ENCODE measurements around the gene CTSC.
"Not testable (repeated sequence)": the region's sequence is repeated elsewhere in the genome, so short reads cannot be mapped to it uniquely, and the experiment has no call there.

The CTSC gene

GRCh38 chr11:88352139-88352538 lies 14.6 kb upstream of the CTSC start:
- no peak for DNase-seq

DNA sequence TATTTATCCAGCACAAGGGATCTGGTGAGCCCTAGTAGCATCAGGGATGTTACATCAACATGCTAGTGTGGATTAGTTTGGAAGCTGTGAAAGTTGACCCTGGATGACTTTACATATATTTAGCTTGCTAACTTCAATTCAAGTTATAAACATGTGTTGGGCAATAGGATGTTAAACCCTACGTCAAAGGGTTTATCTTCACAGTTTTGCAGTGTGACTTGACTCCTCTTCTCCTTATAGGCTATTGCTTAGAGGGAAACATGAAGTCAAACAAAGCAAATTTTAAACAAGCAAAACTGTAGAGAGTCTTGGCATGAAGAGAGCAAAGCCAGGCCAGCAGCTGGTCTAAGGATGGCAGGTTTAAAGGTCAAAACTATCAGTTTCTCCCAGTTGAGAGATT lies 11.3 kb upstream of the CTSC start:
- no peak for DNase-seq

- no peak for DNase-seq
These were observed 8.4 kb upstream of the CTSC start for GRCh38 chr11:88345949-88346348.

- peak in 2 of 5 experiments; percentile 20 to 78 for DNase-seq
These were observed 7.9 kb upstream of the CTSC start for GRCh38 chr11:88345408-88345807.

DNA sequence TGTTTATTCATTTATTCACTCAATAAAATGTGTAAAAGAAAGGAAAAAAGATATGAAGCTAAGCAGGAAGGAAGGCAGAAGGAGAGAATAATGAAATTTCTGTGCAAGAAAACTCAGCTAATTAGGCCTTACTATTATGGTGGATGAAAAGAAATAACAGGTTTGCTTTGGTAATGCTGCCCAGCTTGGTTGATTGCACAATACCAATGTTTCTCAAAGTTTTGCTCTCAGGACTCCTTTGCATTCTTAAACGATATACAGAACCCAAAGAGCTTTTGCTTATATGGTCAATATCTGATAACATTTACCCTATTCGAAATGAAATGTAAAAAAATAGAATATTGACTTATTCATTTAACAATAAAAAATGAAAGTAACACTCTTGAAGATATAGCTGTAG lies 7.3 kb upstream of the CTSC start:
- no peak for DNase-seq

GRCh38 chr11:88341522-88342251 lies 4.2 kb upstream of the CTSC start:
- no peak for DNase-seq

- DNase-seq, result no peak
These were observed 2.9 kb upstream of the CTSC start for GRCh38 chr11:88340366-88340935.

GRCh38 chr11:88337987-88338668 lies 592 bp upstream of the CTSC start:
- peak in 4 of 5 experiments; percentile 25 to 84 (median 54) for DNase-seq

GRCh38 chr11:88335284-88335683 lies 2.3 kb downstream of the CTSC start:
- peak in 1 of 5 experiments; percentile 8 for DNase-seq

DNA sequence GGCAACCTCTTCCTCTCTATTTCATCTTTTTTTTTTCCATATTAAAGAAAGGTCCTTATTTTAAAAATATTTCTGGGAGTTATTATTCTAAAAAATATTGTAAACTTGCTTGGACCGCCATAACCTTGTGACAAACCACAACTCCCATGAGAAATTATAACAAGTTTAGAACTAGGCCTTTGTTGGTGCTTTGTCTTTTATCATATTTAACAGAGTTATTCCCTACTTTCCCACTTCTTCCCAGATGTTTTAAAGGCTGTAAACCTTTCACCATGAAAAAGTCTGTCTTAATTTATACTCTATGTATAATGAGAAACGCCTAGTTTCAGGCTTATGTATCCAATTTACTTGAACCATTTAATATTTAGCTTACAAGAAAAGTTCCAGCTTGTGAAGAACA lies 3.7 kb downstream of the CTSC start:
- no peak for DNase-seq

DNA sequence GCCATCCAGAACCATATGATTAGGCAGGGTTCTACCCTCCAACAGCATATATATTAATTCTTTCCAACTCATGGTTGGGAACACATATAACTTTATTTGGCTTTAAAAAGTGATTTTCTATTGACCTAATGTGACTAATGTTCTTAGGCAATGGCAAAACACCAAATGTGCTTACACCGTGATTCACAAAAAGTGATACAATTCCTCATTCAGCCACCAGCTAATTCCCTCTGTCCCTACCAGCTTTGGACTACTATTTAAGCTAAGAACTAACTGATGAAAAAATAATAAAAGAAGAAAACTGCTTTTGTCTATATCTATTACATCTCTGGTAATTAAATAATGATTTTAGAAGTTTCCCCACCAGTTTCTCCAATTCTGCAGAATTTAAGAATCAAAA lies 4.7 kb downstream of the CTSC start:
- DNase-seq, result no peak

DNA sequence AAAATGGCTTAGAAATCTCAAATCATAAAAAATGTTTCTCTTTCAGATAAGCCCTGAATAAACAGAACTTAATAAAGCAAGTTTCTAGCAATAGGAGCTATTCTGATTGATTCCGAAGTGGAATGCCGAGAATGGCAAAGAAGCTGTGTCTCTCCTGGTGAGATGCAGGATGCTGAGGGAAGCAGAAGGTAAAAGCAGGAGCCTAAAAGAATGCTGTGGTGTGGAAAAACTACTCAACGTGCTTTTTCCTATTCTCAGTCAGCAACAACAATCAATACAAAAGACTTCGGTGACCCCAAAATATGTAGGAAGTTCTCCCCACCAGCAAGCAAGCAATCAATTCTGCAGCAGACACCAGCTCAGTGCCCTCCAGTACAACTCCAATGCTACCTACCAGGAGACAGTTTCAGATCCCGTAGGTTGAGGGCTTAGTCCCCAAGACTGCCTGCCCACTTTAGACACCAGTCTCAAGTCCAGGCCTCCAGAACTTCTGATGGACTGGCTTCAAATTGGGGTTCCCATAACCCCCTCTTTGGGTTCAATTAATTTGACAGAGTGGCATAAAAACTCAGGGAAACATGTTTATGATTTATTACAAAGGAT lies 6.6 kb downstream of the CTSC start:
- DNase-seq, result no peak

DNA sequence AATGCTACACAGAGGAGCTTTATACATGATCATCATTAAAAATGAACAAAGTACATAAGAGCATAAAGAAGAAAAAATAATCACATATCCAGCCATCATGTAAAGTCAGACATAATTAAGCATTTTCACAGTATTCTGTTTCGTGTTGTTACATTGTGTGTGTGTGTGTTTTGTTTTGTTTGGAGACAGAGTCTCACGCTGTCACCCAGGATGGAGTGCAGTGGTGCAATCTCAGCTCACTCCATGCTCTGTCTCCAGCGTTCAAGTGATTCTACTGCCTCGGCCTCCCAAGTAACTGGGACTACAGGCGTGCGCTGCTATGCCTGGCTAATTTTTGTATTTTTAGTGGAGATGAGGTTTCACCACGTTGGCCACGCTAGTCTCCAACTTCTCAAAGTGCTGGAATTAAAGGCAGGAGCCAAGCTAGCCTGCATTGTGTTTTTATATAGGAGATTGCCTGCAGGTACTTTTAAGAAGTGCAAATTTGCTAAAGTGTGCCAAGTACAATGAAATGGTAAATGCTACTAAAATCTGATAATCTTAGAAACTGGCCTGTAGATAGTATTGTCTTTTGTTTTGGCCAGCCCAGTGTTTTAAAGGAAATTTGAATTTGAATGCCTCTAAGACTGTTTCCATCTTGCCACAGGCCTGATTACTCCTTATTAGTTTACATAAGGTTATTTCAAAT lies 7.8 kb downstream of the CTSC start:
- no peak for DNase-seq

DNA sequence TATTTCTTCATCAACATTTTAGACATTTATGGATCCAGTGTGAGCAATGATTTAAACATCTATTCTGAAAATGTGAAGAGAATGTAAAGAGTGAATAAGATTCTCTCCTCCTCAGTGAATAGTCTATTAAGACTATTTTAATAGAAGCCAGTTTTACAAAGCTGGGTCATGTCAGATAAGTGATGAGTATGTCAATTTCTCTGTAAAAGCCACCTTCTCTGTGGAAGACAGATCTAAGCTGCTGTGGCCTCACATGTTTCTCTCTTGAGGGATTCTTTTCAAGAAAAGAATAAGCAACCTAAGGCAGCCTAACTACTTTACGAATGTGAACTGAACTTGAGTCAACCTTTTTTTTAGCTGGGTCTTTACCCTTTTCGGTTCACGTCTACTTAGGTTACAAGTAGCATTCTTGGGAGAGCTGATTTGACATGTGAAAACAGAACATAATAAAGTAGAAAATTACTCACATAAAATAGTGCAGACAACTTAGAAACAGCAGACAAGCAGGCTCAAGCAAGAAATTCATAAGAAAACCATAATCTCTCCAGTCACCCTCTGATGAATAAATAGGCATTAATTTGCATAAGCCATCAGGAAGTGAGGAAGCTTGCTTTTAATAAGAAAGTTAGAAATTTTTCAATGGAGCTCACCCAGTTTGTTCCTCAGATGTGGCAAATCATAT lies 9.9 kb downstream of the CTSC start:
- no peak for DNase-seq

- DNase-seq, result no peak
These were observed 10.5 kb downstream of the CTSC start for GRCh38 chr11:88327061-88327460.

DNA sequence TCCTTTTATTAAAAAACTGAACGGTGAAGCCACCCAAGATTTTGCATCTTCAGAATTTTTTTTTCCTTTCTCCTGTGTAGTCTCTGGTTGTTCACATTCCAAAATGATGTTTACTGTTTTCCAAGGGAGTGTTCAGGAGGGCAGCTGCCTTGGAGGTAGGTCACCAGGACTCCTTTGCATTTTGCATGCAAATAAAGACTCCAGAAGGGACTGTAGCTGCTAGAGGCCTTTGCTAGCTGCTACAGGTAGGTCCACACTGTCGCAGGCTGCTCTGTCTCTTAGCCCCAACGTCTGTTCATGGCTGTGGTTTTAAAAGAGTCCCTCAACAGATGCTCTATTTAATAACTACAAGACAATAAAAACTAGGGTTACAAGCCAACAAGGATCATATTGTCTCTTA lies 11.4 kb downstream of the CTSC start:
- no peak for DNase-seq

DNA sequence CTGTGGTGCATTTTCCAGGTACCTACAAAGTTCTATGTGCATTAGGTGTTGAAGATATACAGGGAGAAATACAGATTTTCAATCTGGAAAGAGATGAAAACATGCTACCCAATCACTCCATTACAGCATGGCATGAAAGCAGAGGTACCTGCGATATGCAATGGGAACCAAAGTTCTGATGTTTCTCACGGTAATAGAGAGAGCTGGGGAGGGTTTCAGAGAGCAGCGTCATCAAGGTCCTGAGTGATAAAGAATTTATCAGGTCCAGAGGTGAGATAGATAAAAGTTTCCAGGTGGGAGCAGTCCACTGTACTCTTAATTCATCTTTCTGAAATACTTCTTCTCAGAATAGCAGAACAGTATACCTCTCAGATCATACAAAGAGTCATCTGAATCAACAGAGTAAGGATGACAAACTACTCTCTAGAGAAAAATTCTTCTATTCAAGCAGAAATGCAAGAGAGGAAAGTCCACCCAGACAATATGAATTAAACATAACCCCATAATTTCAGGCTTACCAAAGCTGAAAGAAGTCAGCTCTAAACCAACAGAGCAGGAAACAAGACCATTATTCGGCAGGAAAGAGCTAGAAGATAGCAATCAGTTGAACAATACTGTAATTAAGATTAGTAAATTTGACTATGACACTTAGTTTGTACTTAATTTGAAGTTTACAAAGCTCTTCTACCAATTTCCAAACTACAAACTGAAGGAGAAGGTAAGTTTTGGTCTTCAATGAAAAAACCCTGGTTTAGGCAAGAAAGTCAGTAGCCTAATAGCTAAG lies 12.8 kb downstream of the CTSC start:
- DNase-seq, result peak in 1 of 5 experiments; percentile 67

DNA sequence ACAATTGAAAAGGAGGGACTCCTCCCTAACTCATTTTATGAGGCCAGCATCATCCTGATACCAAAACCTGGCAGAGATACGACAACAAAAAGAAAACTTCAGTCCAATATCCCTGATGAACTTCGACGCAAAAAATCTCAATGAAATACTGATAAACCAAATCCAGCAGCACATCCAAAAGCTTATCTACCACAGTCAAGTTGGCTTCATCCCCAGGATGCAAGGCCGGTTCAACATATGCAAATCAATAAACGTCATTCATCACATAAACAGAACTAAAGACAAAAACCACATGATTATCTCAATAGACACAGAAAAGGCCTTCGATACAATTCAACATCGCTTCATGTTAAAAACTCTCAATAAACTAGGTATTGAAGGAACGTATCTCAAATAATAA lies 14.7 kb downstream of the CTSC start:
- not testable (repeated sequence) for DNase-seq

- DNase-seq, result not testable (repeated sequence)
These were observed 16.1 kb downstream of the CTSC start for GRCh38 chr11:88321412-88321811.

DNA sequence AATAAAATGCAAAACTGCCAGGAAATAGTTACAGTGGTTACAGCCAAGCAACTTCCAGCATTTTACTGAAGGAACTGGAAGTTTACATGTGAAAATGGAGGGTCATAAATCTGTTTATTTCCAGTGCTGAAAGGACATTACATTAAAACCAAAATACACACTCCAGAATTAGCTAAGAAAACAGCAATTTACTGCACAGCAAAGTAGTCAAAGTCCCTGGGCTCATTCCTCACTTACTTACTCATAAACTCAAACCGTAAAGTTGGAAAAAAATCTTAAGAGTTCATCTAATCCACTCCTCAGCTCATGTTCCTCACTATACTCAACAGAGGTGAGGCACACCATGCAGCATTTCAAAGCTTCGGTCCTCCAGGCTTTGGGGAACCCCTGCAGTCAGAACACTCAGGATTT lies 17.4 kb downstream of the CTSC start:
- DNase-seq, result no peak

DNA sequence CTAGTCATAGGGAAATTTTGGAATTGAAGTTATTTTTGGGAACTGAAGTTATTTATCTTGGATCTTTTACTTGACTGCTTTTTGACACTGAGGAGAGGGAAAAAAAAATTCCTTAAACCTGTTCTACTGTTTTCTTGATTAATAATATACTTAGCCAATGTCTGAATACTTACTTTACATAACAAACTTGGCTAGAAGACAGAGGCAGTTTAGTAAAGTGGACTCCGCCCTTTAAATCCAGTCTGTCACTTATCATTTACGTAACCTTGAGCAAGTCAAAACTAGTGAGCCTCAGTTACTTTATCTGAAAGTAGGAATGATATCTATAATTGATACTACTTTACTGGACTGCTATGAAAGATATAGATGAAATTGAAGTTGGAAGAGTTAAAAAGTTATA lies 19.5 kb downstream of the CTSC start:
- DNase-seq, result no peak

DNA sequence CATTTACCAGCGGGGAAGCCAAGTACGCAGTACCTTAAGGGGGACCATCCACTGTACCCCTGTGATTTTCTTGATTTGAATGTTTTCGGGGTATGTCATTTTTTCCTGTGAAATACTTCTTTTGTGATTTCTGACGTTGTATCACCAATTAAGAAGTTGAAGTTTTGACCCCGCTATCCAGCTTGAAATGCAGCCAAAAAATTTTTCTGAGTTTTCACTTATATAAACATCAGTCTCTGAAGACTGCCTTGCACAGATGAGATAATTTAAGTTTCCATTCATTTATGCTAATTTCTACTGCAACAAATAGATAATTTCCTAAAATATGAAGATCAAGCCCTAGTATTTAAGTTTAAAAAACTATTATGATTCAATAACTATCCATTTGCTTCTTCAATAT lies 20.0 kb downstream of the CTSC start:
- DNase-seq, result no peak
